Measurements from ENCODE around the gene ANTXR2.

The ANTXR2 gene

DNA sequence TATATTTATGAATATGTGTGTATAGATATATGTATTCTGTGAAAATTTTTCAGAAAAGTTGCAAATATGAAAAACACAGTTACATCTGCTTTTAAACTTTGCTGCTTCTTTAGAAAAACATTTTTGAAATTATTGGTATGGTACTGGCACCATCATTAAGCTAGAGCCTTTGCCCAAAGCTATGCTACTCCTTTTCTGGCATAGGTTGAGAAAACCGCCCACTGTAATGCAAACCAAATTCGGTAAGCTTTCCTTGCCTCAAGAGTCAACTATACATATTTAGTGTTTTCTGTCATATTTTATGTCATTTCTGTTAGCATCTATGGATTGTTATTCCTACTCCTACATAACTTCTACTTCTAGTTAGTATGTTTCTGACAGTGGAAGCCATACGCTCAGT, 50.7 kb downstream of the ANTXR2 start:
- no peak overlapping the region for H3K27ac ChIP-seq (ENCODE audit: low read depth, low read length)
- peaks cover 4% of the 10 kb centered on the region for H3K4me1 ChIP-seq (ENCODE audit: control insufficient read depth, insufficient read depth, low read length)
- H3K9me3 ChIP-seq (ENCODE audit: control insufficient read depth, insufficient read depth, low read depth, low read length), result no peaks in the 10 kb centered on the region
- H3K4me3 ChIP-seq (ENCODE audit: low read depth, low read length), result no peak overlapping the region
- no peaks in the 10 kb centered on the region; the same call in 1 of the 2 replicates for H3K36me3 ChIP-seq (ENCODE audit: control insufficient read depth, insufficient read depth, low read length)
- no peaks in the 10 kb centered on the region for H3K27me3 ChIP-seq (ENCODE audit: control insufficient read depth, insufficient read depth, low read length)
- H3K9ac ChIP-seq (ENCODE audit: low read length), result no peak overlapping the region

DNA sequence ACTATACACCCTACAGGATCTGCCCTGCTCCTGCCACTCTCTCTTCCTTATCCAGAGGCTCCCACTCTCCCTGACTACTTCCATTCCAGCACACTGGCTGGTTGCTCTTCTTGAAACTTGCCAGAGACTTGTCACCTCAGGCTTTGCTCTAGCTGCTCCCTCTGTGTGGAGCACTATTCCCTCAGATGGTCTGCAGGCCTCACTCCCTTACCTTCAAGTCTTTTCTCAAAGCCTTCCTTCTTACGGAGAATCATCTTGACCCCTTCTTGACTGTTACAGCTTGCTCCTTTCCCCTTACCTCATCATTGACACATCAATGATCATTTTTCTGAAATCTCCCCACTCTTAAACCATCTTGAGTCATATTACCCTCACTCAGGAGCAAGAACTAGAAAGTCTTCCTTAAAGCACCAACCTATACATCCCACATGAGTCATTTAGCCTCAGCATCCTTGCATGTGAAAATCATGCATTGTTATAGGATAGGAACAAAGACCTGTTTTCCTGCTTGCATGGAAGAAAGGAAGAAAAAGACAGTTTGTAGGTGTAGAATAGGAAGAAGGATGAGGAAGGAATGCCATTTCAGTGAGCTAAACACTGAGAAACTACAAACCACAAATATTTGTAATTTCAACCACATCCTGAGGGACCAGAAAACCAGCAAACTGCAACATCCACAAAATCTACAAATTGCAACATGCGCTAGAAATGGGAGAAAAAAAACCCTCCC, 55.7 kb downstream of the ANTXR2 start:
- Histone ChIP-seq H3K4me1 (ENCODE audit: control insufficient read depth, insufficient read depth, low read length) (peaks cover 11% of the 10 kb centered on the region), H3K27me3 (ENCODE audit: control insufficient read depth, insufficient read depth, low read length) (no peaks in the 10 kb centered on the region), H3K4me3 (ENCODE audit: low read depth, low read length) (no peak overlapping the region), H3K9ac (ENCODE audit: low read length) (no peak overlapping the region), H3K27ac (ENCODE audit: low read depth, low read length) (no peak overlapping the region), H3K9me3 (ENCODE audit: control insufficient read depth, insufficient read depth, low read depth, low read length) (no peaks in the 10 kb centered on the region), H3K36me3 (ENCODE audit: control insufficient read depth, insufficient read depth, low read length) (no peaks in the 10 kb centered on the region; the same call in 1 of the 2 replicates)

GRCh38 chr4:80016506-80016905, 56.5 kb downstream of the ANTXR2 start:
- no peak overlapping the region for H3K4me3 ChIP-seq (ENCODE audit: low read depth, low read length)
- H3K9me3 ChIP-seq (ENCODE audit: control insufficient read depth, insufficient read depth, low read depth, low read length), result no peaks in the 10 kb centered on the region
- H3K4me1 ChIP-seq (ENCODE audit: control insufficient read depth, insufficient read depth, low read length), result peaks cover 13% of the 10 kb centered on the region
- no peaks in the 10 kb centered on the region for H3K27me3 ChIP-seq (ENCODE audit: control insufficient read depth, insufficient read depth, low read length)
- H3K36me3 ChIP-seq (ENCODE audit: control insufficient read depth, insufficient read depth, low read length), result no peaks in the 10 kb centered on the region; the same call in 1 of the 2 replicates
- no peak overlapping the region for H3K9ac ChIP-seq (ENCODE audit: low read length)
- H3K27ac ChIP-seq (ENCODE audit: low read depth, low read length), result no peak overlapping the region

DNA sequence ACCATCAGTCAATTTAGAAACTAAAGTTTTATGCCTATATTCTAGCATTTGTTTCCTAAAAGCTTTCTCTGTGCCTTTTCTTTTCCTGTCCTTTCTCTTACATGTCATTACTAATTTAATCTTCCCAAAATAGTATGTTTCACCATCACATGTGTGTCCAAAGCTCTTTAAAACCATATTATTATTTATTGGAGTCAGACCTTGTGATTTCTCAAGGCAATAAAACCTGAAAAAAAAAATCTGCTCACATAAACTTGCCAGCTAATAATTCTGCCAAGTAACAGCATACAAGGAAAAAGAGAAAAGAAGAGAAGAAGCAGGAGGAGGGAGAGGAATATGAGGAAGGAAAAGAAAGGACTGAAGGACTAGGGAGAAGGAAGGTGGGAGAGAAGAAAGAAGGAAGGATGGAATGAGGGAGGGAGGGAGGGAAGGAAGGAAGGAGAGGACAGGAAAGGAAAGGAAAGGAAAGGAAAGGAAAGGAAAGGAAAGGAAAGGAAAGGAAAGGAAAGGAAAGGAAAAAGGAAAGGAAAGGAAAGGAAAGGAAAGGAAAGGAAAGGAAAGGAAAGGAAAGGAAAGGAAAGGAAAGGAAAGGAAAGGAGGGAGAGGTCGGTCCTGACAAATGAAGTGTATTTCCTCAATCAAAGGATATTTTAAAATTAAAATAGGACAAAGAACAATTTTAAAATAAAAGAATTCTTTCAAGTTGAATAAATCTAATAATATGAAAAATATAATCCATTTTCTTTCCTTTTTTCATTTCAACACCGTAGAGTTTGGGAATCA, 57.4 kb downstream of the ANTXR2 start:
- Histone ChIP-seq H3K9me3 (ENCODE audit: control insufficient read depth, insufficient read depth, low read depth, low read length) (no peaks in the 10 kb centered on the region), H3K4me3 (ENCODE audit: low read depth, low read length) (no peak overlapping the region), H3K27me3 (ENCODE audit: control insufficient read depth, insufficient read depth, low read length) (no peaks in the 10 kb centered on the region), H3K9ac (ENCODE audit: low read length) (no peak overlapping the region), H3K36me3 (ENCODE audit: control insufficient read depth, insufficient read depth, low read length) (no peaks in the 10 kb centered on the region; the same call in 1 of the 2 replicates), H3K27ac (ENCODE audit: low read depth, low read length) (no peak overlapping the region), H3K4me1 (ENCODE audit: control insufficient read depth, insufficient read depth, low read length) (peaks cover 14% of the 10 kb centered on the region)

- Histone ChIP-seq H3K4me1 (ENCODE audit: control insufficient read depth, insufficient read depth, low read length) (peaks cover 14% of the 10 kb centered on the region), H3K27me3 (ENCODE audit: control insufficient read depth, insufficient read depth, low read length) (no peaks in the 10 kb centered on the region), H3K9ac (ENCODE audit: low read length) (no peak overlapping the region), H3K36me3 (ENCODE audit: control insufficient read depth, insufficient read depth, low read length) (no peaks in the 10 kb centered on the region; the same call in 1 of the 2 replicates), H3K4me3 (ENCODE audit: low read depth, low read length) (no peak overlapping the region), H3K27ac (ENCODE audit: low read depth, low read length) (no peak overlapping the region), H3K9me3 (ENCODE audit: control insufficient read depth, insufficient read depth, low read depth, low read length) (no peaks in the 10 kb centered on the region)
Observed at GRCh38 chr4:80014531-80014930, 58.5 kb downstream of the ANTXR2 start.

DNA sequence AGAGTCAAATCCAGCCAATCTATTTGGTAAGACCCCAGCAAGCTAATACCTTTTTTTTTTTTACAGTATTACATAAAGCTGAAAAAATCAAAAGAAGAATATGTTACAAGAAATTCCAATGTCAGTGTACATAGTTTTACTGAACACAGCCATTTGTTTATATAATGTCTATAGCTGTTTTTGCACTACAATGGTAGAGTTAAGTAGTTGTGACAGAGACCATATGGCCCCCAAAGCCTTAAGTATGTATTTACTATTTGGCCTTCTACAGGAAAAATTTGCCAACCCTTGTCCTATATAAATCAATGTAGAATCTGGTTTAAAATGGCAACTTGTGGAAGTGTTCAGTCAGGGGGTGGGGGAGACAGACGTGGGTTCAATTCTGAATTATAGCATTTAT, 60.7 kb downstream of the ANTXR2 start:
- Histone ChIP-seq H3K27me3 (ENCODE audit: control insufficient read depth, insufficient read depth, low read length) (no peaks in the 10 kb centered on the region), H3K9ac (ENCODE audit: low read length) (no peak overlapping the region), H3K9me3 (ENCODE audit: control insufficient read depth, insufficient read depth, low read depth, low read length) (no peaks in the 10 kb centered on the region), H3K27ac (ENCODE audit: low read depth, low read length) (no peak overlapping the region), H3K36me3 (ENCODE audit: control insufficient read depth, insufficient read depth, low read length) (no peaks in the 10 kb centered on the region), H3K4me3 (ENCODE audit: low read depth, low read length) (no peak overlapping the region), H3K4me1 (ENCODE audit: control insufficient read depth, insufficient read depth, low read length) (peaks cover 11% of the 10 kb centered on the region)

DNA sequence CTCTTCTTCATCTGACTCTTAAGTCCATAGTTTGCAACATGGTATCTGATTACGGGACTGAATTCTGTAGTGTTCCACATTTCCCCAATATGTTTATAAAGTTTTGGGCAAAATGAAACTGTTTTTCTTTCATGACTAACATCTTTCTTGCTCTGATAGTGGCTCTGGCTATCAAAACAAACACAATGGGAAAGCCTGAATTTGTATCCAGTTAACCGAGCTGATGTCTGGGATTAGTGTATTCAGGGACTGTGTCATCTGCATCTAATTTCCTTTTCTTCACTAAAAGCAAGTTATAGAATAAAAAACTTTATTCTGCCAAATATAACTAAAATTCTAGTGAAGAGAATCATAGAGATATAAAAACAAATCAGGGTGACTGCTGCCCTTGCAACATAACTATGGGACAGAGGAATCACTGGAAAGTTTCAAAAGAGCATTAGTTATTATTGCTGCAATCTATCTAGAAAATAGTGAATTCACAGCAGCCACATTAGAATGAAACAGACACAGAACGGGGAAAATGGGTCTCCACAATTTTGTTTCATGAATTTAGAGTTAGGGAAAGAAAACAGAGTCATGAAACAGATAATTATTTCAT, 61.3 kb downstream of the ANTXR2 start:
- H3K27me3 ChIP-seq (ENCODE audit: control insufficient read depth, insufficient read depth, low read length), result no peaks in the 10 kb centered on the region
- peaks cover 8% of the 10 kb centered on the region; the same call in 1 of the 2 replicates for H3K4me1 ChIP-seq (ENCODE audit: control insufficient read depth, insufficient read depth, low read length)
- H3K9me3 ChIP-seq (ENCODE audit: control insufficient read depth, insufficient read depth, low read depth, low read length), result no peaks in the 10 kb centered on the region
- no peaks in the 10 kb centered on the region for H3K36me3 ChIP-seq (ENCODE audit: control insufficient read depth, insufficient read depth, low read length)
- no peak overlapping the region for H3K27ac ChIP-seq (ENCODE audit: low read depth, low read length)
- no peak overlapping the region for H3K9ac ChIP-seq (ENCODE audit: low read length)
- no peak overlapping the region for H3K4me3 ChIP-seq (ENCODE audit: low read depth, low read length)

DNA sequence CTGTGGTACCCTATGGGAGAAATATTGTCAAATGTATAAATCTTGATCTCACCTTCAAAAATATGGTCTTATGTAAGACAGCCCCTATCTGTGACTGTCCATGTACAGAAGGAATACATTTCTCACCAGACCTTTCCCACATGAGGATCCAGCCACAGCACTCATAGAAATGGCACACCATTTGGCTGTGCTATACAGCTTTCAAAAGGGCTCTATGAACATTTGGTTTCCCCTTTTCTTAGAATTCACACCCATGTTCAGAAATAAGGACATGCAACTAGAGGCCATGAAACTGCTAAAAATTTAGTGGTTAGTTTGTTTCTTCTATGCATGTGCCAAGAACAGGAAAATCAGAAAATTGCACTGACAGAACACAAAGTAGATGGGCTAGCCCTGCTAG, 62.7 kb downstream of the ANTXR2 start:
- no peaks in the 10 kb centered on the region for H3K9me3 ChIP-seq (ENCODE audit: control insufficient read depth, insufficient read depth, low read depth, low read length)
- no peak overlapping the region for H3K27ac ChIP-seq (ENCODE audit: low read depth, low read length)
- H3K36me3 ChIP-seq (ENCODE audit: control insufficient read depth, insufficient read depth, low read length), result no peaks in the 10 kb centered on the region; the same call in 1 of the 2 replicates
- H3K27me3 ChIP-seq (ENCODE audit: control insufficient read depth, insufficient read depth, low read length), result no peaks in the 10 kb centered on the region
- H3K4me3 ChIP-seq (ENCODE audit: low read depth, low read length), result no peak overlapping the region
- H3K4me1 ChIP-seq (ENCODE audit: control insufficient read depth, insufficient read depth, low read length), result peaks cover 8% of the 10 kb centered on the region; the same call in 1 of the 2 replicates
- no peak overlapping the region for H3K9ac ChIP-seq (ENCODE audit: low read length)

DNA sequence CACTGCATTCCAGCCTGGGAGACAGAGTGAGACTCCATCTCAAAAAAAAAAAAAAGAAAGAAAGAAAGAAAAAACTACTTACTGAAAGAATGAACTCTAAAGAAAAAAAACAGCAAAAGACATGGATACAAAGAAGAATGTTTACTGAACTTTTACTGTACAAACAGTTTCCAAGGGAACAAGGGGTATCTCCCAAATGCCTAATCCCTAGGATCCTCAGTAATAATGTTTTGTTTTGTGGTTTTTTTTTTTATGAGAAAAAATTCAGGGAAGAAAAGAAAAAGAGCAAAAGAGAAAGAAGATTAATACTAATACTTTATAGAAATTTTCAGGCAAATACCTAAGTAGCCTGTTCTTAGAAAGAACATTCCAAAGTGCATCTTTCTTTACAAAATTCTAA, 63.2 kb downstream of the ANTXR2 start:
- no peak overlapping the region for H3K9ac ChIP-seq (ENCODE audit: low read length)
- no peak overlapping the region for H3K27ac ChIP-seq (ENCODE audit: low read depth, low read length)
- H3K27me3 ChIP-seq (ENCODE audit: control insufficient read depth, insufficient read depth, low read length), result no peaks in the 10 kb centered on the region
- H3K36me3 ChIP-seq (ENCODE audit: control insufficient read depth, insufficient read depth, low read length), result no peaks in the 10 kb centered on the region; the same call in 1 of the 2 replicates
- H3K4me3 ChIP-seq (ENCODE audit: low read depth, low read length), result no peak overlapping the region
- H3K4me1 ChIP-seq (ENCODE audit: control insufficient read depth, insufficient read depth, low read length), result peaks cover 8% of the 10 kb centered on the region; the same call in 1 of the 2 replicates
- no peaks in the 10 kb centered on the region for H3K9me3 ChIP-seq (ENCODE audit: control insufficient read depth, insufficient read depth, low read depth, low read length)

- Histone ChIP-seq H3K9ac (ENCODE audit: low read length) (no peak overlapping the region), H3K27ac (ENCODE audit: low read depth, low read length) (no peak overlapping the region), H3K4me1 (ENCODE audit: control insufficient read depth, insufficient read depth, low read length) (peaks cover 8% of the 10 kb centered on the region; the same call in 1 of the 2 replicates), H3K27me3 (ENCODE audit: control insufficient read depth, insufficient read depth, low read length) (no peaks in the 10 kb centered on the region), H3K4me3 (ENCODE audit: low read depth, low read length) (no peak overlapping the region), H3K9me3 (ENCODE audit: control insufficient read depth, insufficient read depth, low read depth, low read length) (0 out of 2 replicates have a peak, but pooled peaks cover 6% of the 10 kb centered on the region), H3K36me3 (ENCODE audit: control insufficient read depth, insufficient read depth, low read length) (no peaks in the 10 kb centered on the region; the same call in 1 of the 2 replicates)
Observed at GRCh38 chr4:80008971-80009370, 64.1 kb downstream of the ANTXR2 start.
